Activated CD4-positive, alpha-beta memory T cell treated with anti-CD3 and anti-CD28 coated beads for 36 hours (primary cell): ENCODE data around the gene MEOX1. TPM values are rescaled to one million over a fixed set of nuclear protein-coding genes. Genes with fewer than 3 reads are reported as not detected.

Source experiments
- CTCF ChIA-PET: fragments of 350-600 bp; sonication (Branson Sonifier 250); formaldehyde crosslinking; loops from one replicate; lab custom pipeline; 2021; ENCODE audit warnings: antibody characterized with exemption, inconsistent platforms; lab: Charles Lee
- POLR2A ChIA-PET: fragments of 350-600 bp; sonication (Branson Sonifier 250); formaldehyde crosslinking; loops from one replicate; lab custom pipeline; 2021; ENCODE audit warnings: antibody characterized with exemption; lab: Charles Lee
- DNase-seq: peaks from one replicate; pipeline ENCODE4 v3.0.0-alpha.2; 2020
- H3K27ac Mint-ChIP-seq: one replicate; pipeline ENCODE4 v1.8.0; 2021; ENCODE audit warnings: mixed read lengths
- H3K27me3 Mint-ChIP-seq: one replicate; pipeline ENCODE4 v1.8.0; 2021; ENCODE audit warnings: mixed read lengths
- H3K36me3 Mint-ChIP-seq: one replicate; pipeline ENCODE4 v1.8.0; 2021; ENCODE audit warnings: mixed read lengths
- H3K4me1 Mint-ChIP-seq: one replicate; pipeline ENCODE4 v1.8.0; 2021; ENCODE audit warnings: low read depth, mixed read lengths
- H3K4me3 Mint-ChIP-seq: one replicate; pipeline ENCODE4 v1.8.0; 2021; ENCODE audit warnings: mild to moderate bottlenecking, mixed read lengths
- H3K9me3 Mint-ChIP-seq: one replicate; pipeline ENCODE4 v1.8.0; 2021; ENCODE audit warnings: mixed read lengths
- intact Hi-C: fragments of 100-400 bp; cut with micrococcal nuclease; formaldehyde crosslinking; loops from one replicate; pipeline ENCODE4 v1.15.1; 2023
- total RNA-seq, 2 experiments: library from RNA; stranded (reverse); gene quantifications; one replicate each; pipeline ENCODE4 v1.2.3, GENCODE V29; 2021

MEOX1 gene
- total RNA-seq, 2 experiments from 2014 or later: 0.34 to 0.67 TPM

DNA sequence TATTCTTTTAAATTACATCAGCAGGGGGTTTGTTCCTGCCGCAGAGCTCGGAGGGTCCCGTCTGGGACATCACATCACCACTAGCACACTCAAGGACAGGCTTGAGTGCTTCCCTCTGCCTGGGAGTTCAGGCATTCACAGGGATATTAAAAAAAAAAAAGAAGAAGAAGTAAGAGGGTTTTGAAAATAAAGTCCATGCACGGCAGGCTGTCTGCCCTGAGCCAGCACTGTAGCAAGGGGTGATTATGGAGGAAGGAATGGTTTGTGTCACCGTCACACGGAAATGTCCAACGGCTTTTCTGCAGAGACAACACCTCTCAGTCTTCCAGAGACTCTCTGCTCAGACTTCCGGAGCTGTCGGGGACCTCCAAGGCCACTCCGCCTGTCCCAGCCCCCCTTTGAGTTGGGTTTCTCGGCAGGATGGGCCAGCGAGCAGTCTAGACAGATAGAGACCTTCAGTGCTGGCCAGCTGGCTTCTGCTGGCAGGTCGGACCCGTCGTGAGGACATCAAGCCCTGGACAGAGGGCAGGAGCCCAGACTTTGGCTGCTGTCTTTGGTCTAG lies 33.6 kb downstream of the MEOX1 start:
- DNase-seq: no peak
- ChIA-PET POLR2A (no interaction called here), CTCF (interaction anchor here (1.0 kb wide), 1 partner anchor 45 kb away, joined by 4 read pairs; no protein-coding TSS in a partner anchor)
- Mint-ChIP-seq H3K4me3 (no peak overlapping the region), H3K4me1 (no peaks in the 10 kb centered on the region), H3K36me3 (no peaks in the 10 kb centered on the region), H3K9me3 (no peaks in the 10 kb centered on the region), H3K27me3 (peaks cover 9% of the 10 kb centered on the region), H3K27ac (no peak overlapping the region)
- intact Hi-C loops: no loop called here

GRCh38 chr17:43627653-43628052 lies 34.1 kb downstream of the MEOX1 start:
- CTCF ChIA-PET: interaction anchor here (1.0 kb wide), 1 partner anchor 46 kb away, joined by 4 read pairs; no protein-coding TSS in a partner anchor

GRCh38 chr17:43626023-43626422 lies 35.7 kb downstream of the MEOX1 start:
- ChIA-PET CTCF (no interaction called here), POLR2A (no interaction called here)
- H3K9me3 Mint-ChIP-seq: no peaks in the 10 kb centered on the region
- DNase-seq: no peak
- no peak overlapping the region for H3K4me3 Mint-ChIP-seq
- no peak overlapping the region for H3K27ac Mint-ChIP-seq
- intact Hi-C loops: no loop called here
- no peaks in the 10 kb centered on the region for H3K36me3 Mint-ChIP-seq
- no peaks in the 10 kb centered on the region for H3K4me1 Mint-ChIP-seq
- peaks cover 9% of the 10 kb centered on the region for H3K27me3 Mint-ChIP-seq

More at GRCh38 chr17:43627653-43628052, 34.1 kb downstream of the MEOX1 start:
- H3K4me1 Mint-ChIP-seq: no peaks in the 10 kb centered on the region
- no peak overlapping the region for H3K4me3 Mint-ChIP-seq
- no peak for DNase-seq
- H3K9me3 Mint-ChIP-seq: no peaks in the 10 kb centered on the region
- intact Hi-C loops: no loop called here
- no peak overlapping the region for H3K27ac Mint-ChIP-seq
- H3K36me3 Mint-ChIP-seq: no peaks in the 10 kb centered on the region
- peaks cover 9% of the 10 kb centered on the region for H3K27me3 Mint-ChIP-seq
- POLR2A ChIA-PET: no interaction called here

- intact Hi-C loops: no loop called here
- Mint-ChIP-seq H3K4me3 (no peak overlapping the region), H3K27ac (no peak overlapping the region), H3K36me3 (no peaks in the 10 kb centered on the region), H3K9me3 (no peaks in the 10 kb centered on the region), H3K4me1 (no peaks in the 10 kb centered on the region), H3K27me3 (peaks cover 9% of the 10 kb centered on the region)
- ChIA-PET POLR2A (no interaction called here), CTCF (no interaction called here)
- DNase-seq: no peak
Measured at GRCh38 chr17:43625606-43626005, 36.1 kb downstream of the MEOX1 start.

- Mint-ChIP-seq H3K27me3 (peaks cover 4% of the 10 kb centered on the region), H3K36me3 (no peaks in the 10 kb centered on the region), H3K4me1 (no peaks in the 10 kb centered on the region), H3K9me3 (no peaks in the 10 kb centered on the region), H3K4me3 (no peak overlapping the region), H3K27ac (no peak overlapping the region)
- ChIA-PET CTCF (interaction anchor here (0.8 kb wide), 1 partner anchor 53 kb away, joined by 4 read pairs; no protein-coding TSS in a partner anchor), POLR2A (no interaction called here)
- no peak for DNase-seq
- intact Hi-C loops: no loop called here
Measured at GRCh38 chr17:43620581-43620980, 41.1 kb downstream of the MEOX1 start.

- H3K4me3 Mint-ChIP-seq: no peak overlapping the region
- H3K36me3 Mint-ChIP-seq: no peaks in the 10 kb centered on the region
- no peak for DNase-seq
- CTCF ChIA-PET: no interaction called here
- POLR2A ChIA-PET: no interaction called here
- H3K27me3 Mint-ChIP-seq: peaks cover 4% of the 10 kb centered on the region
- intact Hi-C loops: no loop called here
- H3K4me1 Mint-ChIP-seq: no peaks in the 10 kb centered on the region
- no peak overlapping the region for H3K27ac Mint-ChIP-seq
- H3K9me3 Mint-ChIP-seq: no peaks in the 10 kb centered on the region
Measured at GRCh38 chr17:43620147-43620546, 41.6 kb downstream of the MEOX1 start.

- intact Hi-C loops: no loop called here
- Mint-ChIP-seq H3K27me3 (peaks cover 2% of the 10 kb centered on the region), H3K36me3 (no peaks in the 10 kb centered on the region), H3K4me3 (no peak overlapping the region), H3K27ac (no peak overlapping the region), H3K9me3 (no peaks in the 10 kb centered on the region), H3K4me1 (no peaks in the 10 kb centered on the region)
- DNase-seq: no peak
- ChIA-PET POLR2A (no interaction called here), CTCF (no interaction called here)
Measured at GRCh38 chr17:43619705-43620104, 42.0 kb downstream of the MEOX1 start.

- no peak overlapping the region for H3K27ac Mint-ChIP-seq
- no peak for DNase-seq
- intact Hi-C loops: no loop called here
- ChIA-PET CTCF (no interaction called here), POLR2A (no interaction called here)
- no peaks in the 10 kb centered on the region for H3K4me1 Mint-ChIP-seq
- no peaks in the 10 kb centered on the region for H3K27me3 Mint-ChIP-seq
- H3K36me3 Mint-ChIP-seq: no peaks in the 10 kb centered on the region
- H3K9me3 Mint-ChIP-seq: no peaks in the 10 kb centered on the region
- H3K4me3 Mint-ChIP-seq: no peak overlapping the region
Measured at GRCh38 chr17:43618276-43618675, 43.4 kb downstream of the MEOX1 start.

- CTCF ChIA-PET: interaction anchor here (0.6 kb wide), 1 partner anchor 20 kb away, joined by 4 read pairs; no protein-coding TSS in a partner anchor
- intact Hi-C loops: no loop called here
- Mint-ChIP-seq H3K4me3 (no peak overlapping the region), H3K4me1 (no peaks in the 10 kb centered on the region), H3K36me3 (no peaks in the 10 kb centered on the region), H3K27ac (no peak overlapping the region), H3K9me3 (no peaks in the 10 kb centered on the region), H3K27me3 (no peaks in the 10 kb centered on the region)
- POLR2A ChIA-PET: no interaction called here
- no peak for DNase-seq
Measured at GRCh38 chr17:43616852-43617251, 44.9 kb downstream of the MEOX1 start.

- no peak overlapping the region for H3K4me3 Mint-ChIP-seq
- ChIA-PET CTCF (interaction anchor here (0.6 kb wide), 1 partner anchor 19 kb away, joined by 4 read pairs; no protein-coding TSS in a partner anchor), POLR2A (no interaction called here)
- no peaks in the 10 kb centered on the region for H3K9me3 Mint-ChIP-seq
- no peaks in the 10 kb centered on the region for H3K36me3 Mint-ChIP-seq
- no peak overlapping the region for H3K27ac Mint-ChIP-seq
- intact Hi-C loops: no loop called here
- H3K4me1 Mint-ChIP-seq: no peaks in the 10 kb centered on the region
- DNase-seq: no peak
- no peaks in the 10 kb centered on the region for H3K27me3 Mint-ChIP-seq
Measured at GRCh38 chr17:43616421-43616820, 45.3 kb downstream of the MEOX1 start.

DNA sequence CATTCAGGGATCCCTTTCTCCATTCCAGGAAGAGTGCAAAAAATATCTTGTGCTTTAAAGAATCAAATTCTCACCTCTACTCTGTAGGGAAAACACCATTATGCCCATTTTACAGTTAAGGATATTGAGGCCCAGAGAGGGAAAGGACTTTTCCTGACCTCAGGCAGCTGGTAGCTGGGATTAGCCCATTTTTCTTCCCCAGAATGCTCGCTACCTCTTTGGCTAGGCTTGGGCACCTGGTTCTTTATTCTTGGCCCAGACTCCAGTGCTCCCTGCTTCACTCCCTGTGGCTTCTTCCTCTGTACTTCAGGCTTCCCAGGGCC lies 45.7 kb downstream of the MEOX1 start:
- H3K9me3 Mint-ChIP-seq: no peaks in the 10 kb centered on the region
- H3K27me3 Mint-ChIP-seq: no peaks in the 10 kb centered on the region
- H3K4me3 Mint-ChIP-seq: no peak overlapping the region
- H3K36me3 Mint-ChIP-seq: no peaks in the 10 kb centered on the region
- no peak overlapping the region for H3K27ac Mint-ChIP-seq
- ChIA-PET CTCF (interaction anchor here (1.5 kb wide), 1 partner anchor 39 kb away, joined by 5 read pairs; no protein-coding TSS in a partner anchor), POLR2A (no interaction called here)
- DNase-seq: no peak
- H3K4me1 Mint-ChIP-seq: no peaks in the 10 kb centered on the region
- intact Hi-C loops: no loop called here

GRCh38 chr17:43615330-43616028 lies 46.2 kb downstream of the MEOX1 start:
- no peak overlapping the region for H3K4me3 Mint-ChIP-seq
- H3K36me3 Mint-ChIP-seq: no peaks in the 10 kb centered on the region
- H3K27me3 Mint-ChIP-seq: no peaks in the 10 kb centered on the region
- DNase-seq: no peak
- ChIA-PET POLR2A (interaction anchor here (0.6 kb wide), 1 partner anchor 53 kb away, joined by 3 read pairs; no protein-coding TSS in a partner anchor), CTCF (interaction anchor here (1.5 kb wide), 1 partner anchor 39 kb away, joined by 5 read pairs; no protein-coding TSS in a partner anchor)
- no peaks in the 10 kb centered on the region for H3K9me3 Mint-ChIP-seq
- H3K27ac Mint-ChIP-seq: no peak overlapping the region
- intact Hi-C loops: no loop called here
- H3K4me1 Mint-ChIP-seq: no peaks in the 10 kb centered on the region
